PC-9 (cell line): ENCODE data around the gene PLEKHG7. TPM values are rescaled to one million over a fixed set of nuclear protein-coding genes. Genes with fewer than 3 reads are reported as not detected.

Experiments
- BruUV-seq: library from RNA; stranded (reverse); fragments of 400-500 nt; replicated peaks from 2 replicates; lab custom pipeline; 2021; lab: Mats Ljungman, UMichigan
- CTCF ChIA-PET: fragments of 300-600 bp; sonication (Branson Sonifier 250); formaldehyde crosslinking; loops from one replicate; lab custom pipeline; 2022; ENCODE audit warnings: antibody characterized with exemption; lab: Charles Lee
- POLR2A ChIA-PET: fragments of 300-600 bp; sonication (Branson Sonifier 250); formaldehyde crosslinking; loops from one replicate; lab custom pipeline; 2022; ENCODE audit warnings: antibody characterized with exemption; ENCODE audit not compliant: unreplicated experiment; lab: Charles Lee
- DNase-seq, 2 experiments: peaks; one replicate each; pipeline versions ENCODE4 v3.0.0 to v3.0.0-alpha.2; 2015 to 2022; ENCODE audit warnings: mixed read lengths in 1 of 2
- H2AFZ ChIP-seq: fragments of 200-600 bp; sonication (generic); 2 replicates; pipeline ENCODE4 v1.8.1; 2017; ENCODE audit warnings: antibody characterized with exemption
- H3F3A ChIP-seq: fragments of 200-600 bp; sonication (generic); 2 replicates; pipeline ENCODE4 v1.8.1; 2017; ENCODE audit warnings: antibody characterized with exemption, mild to moderate bottlenecking, low read depth; ENCODE audit not compliant: insufficient read depth
- H3K27ac ChIP-seq: fragments of 200-600 bp; sonication (generic); 2 replicates; pipeline ENCODE4 v1.6.1; 2016; ENCODE audit warnings: mixed run types
- H3K27me3 ChIP-seq: fragments of 200-600 bp; sonication (generic); 2 replicates; pipeline ENCODE4 v1.6.1; 2016; ENCODE audit warnings: low read depth, mixed run types; ENCODE audit not compliant: insufficient read depth
- H3K36me3 ChIP-seq: fragments of 200-600 bp; sonication (generic); 2 replicates; pipeline ENCODE4 v1.6.1; 2016; ENCODE audit warnings: low read depth, mixed run types
- H3K4me1 ChIP-seq: fragments of 200-600 bp; sonication (generic); replicated peaks from 2 replicates; pipeline ENCODE4 v1.6.1; 2016; ENCODE audit warnings: mixed run types; ENCODE audit not compliant: insufficient read depth
- H3K4me2 ChIP-seq: fragments of 200-600 bp; sonication (generic); 2 replicates; pipeline ENCODE4 v1.6.1; 2017; ENCODE audit warnings: mixed run types
- H3K4me3 ChIP-seq: fragments of 200-600 bp; sonication (generic); 2 replicates; pipeline ENCODE4 v1.6.1; 2016; ENCODE audit warnings: mixed run types
- H3K79me2 ChIP-seq: fragments of 200-600 bp; sonication (generic); 2 replicates; pipeline ENCODE4 v1.6.1; 2017; ENCODE audit warnings: low read depth, mixed run types
- H3K9me2 ChIP-seq: fragments of 200-600 bp; sonication (generic); 2 replicates; pipeline ENCODE4 v1.8.1; 2017; ENCODE audit warnings: mild to moderate bottlenecking; ENCODE audit not compliant: insufficient read depth
- H3K9me3 ChIP-seq: fragments of 200-600 bp; sonication (generic); 2 replicates; pipeline ENCODE4 v1.8.1; 2016; ENCODE audit warnings: low read depth; ENCODE audit not compliant: insufficient read depth
- H4K20me1 ChIP-seq: fragments of 200-600 bp; sonication (generic); 2 replicates; pipeline ENCODE4 v1.8.1; 2017; ENCODE audit not compliant: insufficient read depth
- EZH2 ChIP-seq: fragments of 200-600 bp; sonication (generic); IDR thresholded peaks from 2 replicates; pipeline ENCODE4 v1.8.0; 2017; ENCODE audit warnings: antibody characterized with exemption, low read depth
- intact Hi-C: fragments of 100-400 bp; cut with micrococcal nuclease; formaldehyde crosslinking; loops from one replicate; pipeline ENCODE4 v1.10.0; 2022; ENCODE audit not compliant: unreplicated experiment
- total RNA-seq: library from RNA; stranded (reverse); gene quantifications from 2 replicates; pipeline ENCODE4 v1.2.3, GENCODE V29; 2021
- TF ChIP-seq, protein P1 (sequence below): fragments of 200-600 bp; sonication (generic); conservative IDR thresholded peaks from 2 replicates; pipeline ENCODE4 v1.6.1; 2017; ENCODE audit warnings: mixed run types, antibody characterized with exemption, mild to moderate bottlenecking, moderate library complexity

PLEKHG7 gene
- total RNA-seq, 1 experiment from 2014 or later = not detected

DNA sequence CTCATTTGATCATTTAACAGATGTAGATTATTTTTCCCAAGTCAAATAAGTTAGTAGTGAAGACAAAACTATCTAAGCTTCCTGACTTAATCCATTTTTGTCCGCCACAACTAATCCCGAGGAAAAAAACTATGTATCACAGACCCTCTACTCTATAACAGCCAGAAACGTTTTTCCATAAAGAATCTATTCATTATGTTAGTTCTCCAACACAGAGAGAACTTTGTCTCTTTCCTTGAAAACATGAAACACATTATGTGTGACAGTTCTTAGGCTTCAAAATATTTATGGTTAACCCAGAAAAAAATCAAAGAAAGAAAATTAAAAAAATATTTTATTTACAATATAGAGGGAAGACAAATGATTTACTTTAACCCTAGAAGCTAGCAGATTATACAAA, 100.1 kb downstream of the PLEKHG7 start:
- no peak overlapping the region for H3K4me2 ChIP-seq
- H3K36me3 ChIP-seq = no peaks in the 10 kb centered on the region
- ChIA-PET POLR2A (no interaction called here), CTCF (interaction anchor here (0.6 kb wide), 1 partner anchor 636 kb away, joined by 3 read pairs; no protein-coding TSS in a partner anchor)
- no peak overlapping the region for H3K27ac ChIP-seq
- no peaks in the 10 kb centered on the region for H3K27me3 ChIP-seq
- BruUV-seq = no TSS peak
- intact Hi-C loops = no loop called here
- H3K4me1 ChIP-seq = no peaks in the 10 kb centered on the region
- H3K79me2 ChIP-seq = no peaks in the 10 kb centered on the region
- TF ChIP-seq EZH2 = no peak
- TF ChIP-seq, protein P1, sequence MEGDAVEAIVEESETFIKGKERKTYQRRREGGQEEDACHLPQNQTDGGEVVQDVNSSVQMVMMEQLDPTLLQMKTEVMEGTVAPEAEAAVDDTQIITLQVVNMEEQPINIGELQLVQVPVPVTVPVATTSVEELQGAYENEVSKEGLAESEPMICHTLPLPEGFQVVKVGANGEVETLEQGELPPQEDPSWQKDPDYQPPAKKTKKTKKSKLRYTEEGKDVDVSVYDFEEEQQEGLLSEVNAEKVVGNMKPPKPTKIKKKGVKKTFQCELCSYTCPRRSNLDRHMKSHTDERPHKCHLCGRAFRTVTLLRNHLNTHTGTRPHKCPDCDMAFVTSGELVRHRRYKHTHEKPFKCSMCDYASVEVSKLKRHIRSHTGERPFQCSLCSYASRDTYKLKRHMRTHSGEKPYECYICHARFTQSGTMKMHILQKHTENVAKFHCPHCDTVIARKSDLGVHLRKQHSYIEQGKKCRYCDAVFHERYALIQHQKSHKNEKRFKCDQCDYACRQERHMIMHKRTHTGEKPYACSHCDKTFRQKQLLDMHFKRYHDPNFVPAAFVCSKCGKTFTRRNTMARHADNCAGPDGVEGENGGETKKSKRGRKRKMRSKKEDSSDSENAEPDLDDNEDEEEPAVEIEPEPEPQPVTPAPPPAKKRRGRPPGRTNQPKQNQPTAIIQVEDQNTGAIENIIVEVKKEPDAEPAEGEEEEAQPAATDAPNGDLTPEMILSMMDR = no peak
- no peak overlapping the region for H3K4me3 ChIP-seq
- H3K9me3 ChIP-seq = no peaks in the 10 kb centered on the region
- H4K20me1 ChIP-seq = no peaks in the 10 kb centered on the region
- DNase-seq = no peak
- H3F3A ChIP-seq = no peaks in the 10 kb centered on the region
- no peaks in the 10 kb centered on the region for H3K9me2 ChIP-seq
- H2AFZ ChIP-seq = no peak overlapping the region

DNA sequence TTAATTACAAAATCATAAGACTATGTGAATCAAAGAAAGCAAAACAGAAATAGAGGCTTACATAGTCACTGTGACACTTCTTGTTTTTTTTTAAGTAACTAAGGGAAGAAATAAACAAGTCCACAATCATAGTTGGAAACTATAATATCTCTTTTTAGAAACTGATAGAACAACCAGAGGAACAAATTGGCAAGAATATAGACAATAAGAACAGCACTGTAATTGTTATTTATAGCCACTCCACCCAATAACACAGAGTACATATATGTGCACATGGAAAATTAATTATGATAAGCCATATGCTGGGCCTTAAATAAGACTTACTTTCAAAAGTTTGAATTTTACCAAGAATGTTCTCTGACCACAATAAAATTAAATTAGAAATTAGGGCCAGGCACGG, 101.1 kb downstream of the PLEKHG7 start:
- Histone ChIP-seq H2AFZ (no peak overlapping the region), H3K27ac (no peak overlapping the region), H3K9me3 (no peaks in the 10 kb centered on the region), H3K36me3 (peaks cover 8% of the 10 kb centered on the region; the same call in 1 of the 2 replicates), H3K9me2 (no peaks in the 10 kb centered on the region), H3K79me2 (no peaks in the 10 kb centered on the region), H3K4me2 (no peak overlapping the region), H4K20me1 (no peaks in the 10 kb centered on the region), H3F3A (no peaks in the 10 kb centered on the region), H3K27me3 (no peaks in the 10 kb centered on the region), H3K4me1 (no peaks in the 10 kb centered on the region), H3K4me3 (no peak overlapping the region)
- intact Hi-C loops = no loop called here
- CTCF ChIA-PET = no interaction called here
- no peak for TF ChIP-seq EZH2
- TF ChIP-seq, protein P1 = no peak
- POLR2A ChIA-PET = no interaction called here
- BruUV-seq = no TSS peak
- DNase-seq = no peak

DNA sequence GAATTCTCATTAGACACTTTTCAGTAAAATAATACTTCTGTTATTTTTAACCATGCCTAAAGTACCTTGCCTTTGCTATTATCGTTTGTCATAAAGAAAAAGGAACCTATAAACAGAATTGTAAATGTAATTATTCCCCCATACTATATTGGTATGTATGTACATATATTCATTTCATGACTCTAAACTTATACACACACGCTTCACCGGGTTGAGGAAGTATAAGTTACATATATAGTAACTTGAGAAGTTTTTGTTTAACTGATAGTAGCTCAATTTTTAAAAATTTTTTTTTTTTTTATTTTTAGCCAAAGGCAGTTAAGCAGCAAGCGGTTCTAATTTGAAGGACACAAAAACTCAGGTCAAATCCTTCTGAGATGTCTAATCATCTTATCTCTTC, 107.6 kb downstream of the PLEKHG7 start:
- Histone ChIP-seq H3K9me2 (no peaks in the 10 kb centered on the region), H3K79me2 (no peaks in the 10 kb centered on the region), H3K27me3 (no peaks in the 10 kb centered on the region), H3K36me3 (peaks cover 12% of the 10 kb centered on the region), H3F3A (no peaks in the 10 kb centered on the region), H3K9me3 (no peaks in the 10 kb centered on the region), H3K27ac (no peak overlapping the region), H3K4me2 (no peak overlapping the region), H3K4me3 (no peak overlapping the region), H2AFZ (no peak overlapping the region), H4K20me1 (0 out of 2 replicates have a peak, but pooled peaks cover 2% of the 10 kb centered on the region), H3K4me1 (no peaks in the 10 kb centered on the region)
- no peak for DNase-seq
- intact Hi-C loops = no loop called here
- POLR2A ChIA-PET = no interaction called here
- BruUV-seq = no TSS peak
- TF ChIP-seq EZH2 = no peak
- TF ChIP-seq, protein P1 = no peak
- CTCF ChIA-PET = no interaction called here
